DND-41 (cell line): ENCODE results near the gene KNTC1.

ENCODE experiments used
- ATAC-seq: fragments of 200-7000 bp; cut with Tn5 transposase; 3 replicates; pipeline ENCODE4 v1.9.1; 2021; ENCODE audit warnings: low read depth; ENCODE audit not compliant: insufficient read depth
- DNase-seq: peaks from one replicate; pipeline ENCODE4 v3.0.0-alpha.2; 2020
- H2AFZ ChIP-seq: 2 replicates; pipeline ENCODE4 v1.6.0; 2012; ENCODE audit warnings: low read depth, low read length
- H3K27ac ChIP-seq: 2 replicates; pipeline ENCODE4 v1.5.1; 2012; ENCODE audit warnings: low read length, inconsistent platforms
- H3K27me3 ChIP-seq: fragments of 200-600 bp; sonication (generic); 2 replicates; pipeline ENCODE4 v1.6.0; 2012; ENCODE audit warnings: low read length, mild to moderate bottlenecking, inconsistent platforms; ENCODE audit not compliant: insufficient read depth, poor library complexity
- H3K36me3 ChIP-seq: 2 replicates; pipeline ENCODE4 v1.5.1; 2012; ENCODE audit warnings: low read length, inconsistent platforms; ENCODE audit not compliant: insufficient read depth
- H3K4me1 ChIP-seq: 2 replicates; pipeline ENCODE4 v1.5.1; 2012; ENCODE audit warnings: mild to moderate bottlenecking, low read length; ENCODE audit not compliant: insufficient read depth
- H3K4me2 ChIP-seq: 2 replicates; pipeline ENCODE4 v1.6.0; 2012; ENCODE audit warnings: mild to moderate bottlenecking, moderate library complexity, low read length, inconsistent platforms; ENCODE audit not compliant: insufficient read depth
- H3K4me3 ChIP-seq, 2 experiments: fragments of 200-600 bp in 1 of 2; shearing (Covaris generic) in 1 of 2; 2 replicates each; pipeline ENCODE4 v1.5.1; 2012 to 2016; ENCODE audit warnings: inconsistent platforms in 2 of 2, low read length in 2 of 2, mild to moderate bottlenecking in 2 of 2, low read depth in 1 of 2, moderate library complexity in 1 of 2
- H3K79me2 ChIP-seq: 2 replicates; pipeline ENCODE4 v1.6.0; 2012; ENCODE audit warnings: low read length, inconsistent platforms; ENCODE audit not compliant: insufficient read depth
- H3K9ac ChIP-seq: 2 replicates; pipeline ENCODE4 v1.6.0; 2012; ENCODE audit warnings: low read depth, mild to moderate bottlenecking, inconsistent platforms, low read length, moderate library complexity
- H3K9me3 ChIP-seq: 2 replicates; pipeline ENCODE4 v1.5.1; 2012; ENCODE audit warnings: low read length, moderate library complexity, mild to moderate bottlenecking, inconsistent platforms; ENCODE audit not compliant: insufficient read depth, severe bottlenecking
- H4K20me1 ChIP-seq: 2 replicates; pipeline ENCODE4 v1.6.0; 2012; ENCODE audit warnings: low read length; ENCODE audit not compliant: insufficient read depth
- EZH2 ChIP-seq: IDR thresholded peaks from 3 replicates; pipeline ENCODE4 v1.6.1; 2012; ENCODE audit warnings: borderline replicate concordance, low read depth, mild to moderate bottlenecking, moderate library complexity, low read length, inconsistent platforms; ENCODE audit not compliant: severe bottlenecking
- TF ChIP-seq, protein P1 (sequence below): IDR thresholded peaks from 2 replicates; pipeline ENCODE4 v1.5.1; 2012; ENCODE audit warnings: borderline replicate concordance, low read length, moderate library complexity, mild to moderate bottlenecking; ENCODE audit not compliant: poor library complexity, severe bottlenecking; ENCODE audit errors: extremely low read depth

The KNTC1 gene

DNA sequence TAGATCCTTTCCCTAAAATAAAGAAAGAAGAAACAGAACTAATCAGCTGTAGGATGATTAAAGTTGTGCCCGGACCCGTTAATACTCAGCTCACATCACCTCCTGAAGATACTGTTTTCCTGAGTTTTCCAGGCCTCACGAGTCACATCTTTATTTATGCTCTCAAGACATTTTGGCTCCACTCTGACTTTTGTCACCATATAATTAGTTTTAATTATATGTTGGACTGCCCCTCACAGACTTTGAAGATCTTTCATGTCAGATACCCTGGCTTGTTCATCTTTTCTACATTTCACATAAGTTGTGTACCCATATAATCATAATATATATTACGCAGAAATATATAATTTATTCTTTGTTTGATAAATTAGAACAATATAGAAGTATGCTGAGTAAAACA is 88.7 kb downstream of the KNTC1 start:
- Histone ChIP-seq H3K9ac (no peak overlapping the region), H3K27ac (no peak overlapping the region), H3K4me1 (no peaks in the 10 kb centered on the region), H4K20me1 (no peaks in the 10 kb centered on the region), H3K79me2 (no peaks in the 10 kb centered on the region), H2AFZ (no peak overlapping the region), H3K4me3 (no peak overlapping the region), H3K27me3 (no peaks in the 10 kb centered on the region), H3K9me3 (no peaks in the 10 kb centered on the region), H3K4me2 (no peak overlapping the region), H3K36me3 (peaks cover 93% of the 10 kb centered on the region)
- ATAC-seq (no peak), DNase-seq (no peak)
- no peak for TF ChIP-seq EZH2

DNA sequence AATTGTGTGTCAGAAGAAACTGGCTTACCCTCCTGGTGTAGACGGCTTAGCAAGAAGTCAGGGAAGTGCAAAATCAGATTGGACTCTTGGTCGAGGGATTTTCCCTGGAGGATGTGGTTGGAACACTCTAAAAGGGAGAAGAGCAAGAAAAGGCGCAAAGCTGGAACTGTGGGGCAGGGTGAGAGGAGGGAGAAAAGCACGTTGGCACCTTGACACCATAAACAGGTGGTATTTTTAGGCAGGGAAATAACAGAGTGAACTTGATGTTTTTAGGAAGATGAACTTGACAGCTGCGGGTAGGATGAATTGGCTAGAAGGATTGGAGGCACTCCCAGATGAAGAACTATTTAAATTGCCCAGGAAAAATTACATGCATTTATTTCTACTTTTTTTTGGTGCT is 108.4 kb downstream of the KNTC1 start:
- DNase-seq, result no peak
- Histone ChIP-seq H3K9me3 (no peaks in the 10 kb centered on the region), H3K9ac (no peak overlapping the region), H3K4me2 (no peak overlapping the region), H2AFZ (no peak overlapping the region), H3K27me3 (no peaks in the 10 kb centered on the region), H3K4me1 (no peaks in the 10 kb centered on the region), H3K4me3 (no peak overlapping the region), H3K27ac (no peak overlapping the region), H3K79me2 (no peaks in the 10 kb centered on the region), H4K20me1 (no peaks in the 10 kb centered on the region), H3K36me3 (peaks cover 45% of the 10 kb centered on the region)
- no peak for TF ChIP-seq EZH2
- TF ChIP-seq, protein P1, sequence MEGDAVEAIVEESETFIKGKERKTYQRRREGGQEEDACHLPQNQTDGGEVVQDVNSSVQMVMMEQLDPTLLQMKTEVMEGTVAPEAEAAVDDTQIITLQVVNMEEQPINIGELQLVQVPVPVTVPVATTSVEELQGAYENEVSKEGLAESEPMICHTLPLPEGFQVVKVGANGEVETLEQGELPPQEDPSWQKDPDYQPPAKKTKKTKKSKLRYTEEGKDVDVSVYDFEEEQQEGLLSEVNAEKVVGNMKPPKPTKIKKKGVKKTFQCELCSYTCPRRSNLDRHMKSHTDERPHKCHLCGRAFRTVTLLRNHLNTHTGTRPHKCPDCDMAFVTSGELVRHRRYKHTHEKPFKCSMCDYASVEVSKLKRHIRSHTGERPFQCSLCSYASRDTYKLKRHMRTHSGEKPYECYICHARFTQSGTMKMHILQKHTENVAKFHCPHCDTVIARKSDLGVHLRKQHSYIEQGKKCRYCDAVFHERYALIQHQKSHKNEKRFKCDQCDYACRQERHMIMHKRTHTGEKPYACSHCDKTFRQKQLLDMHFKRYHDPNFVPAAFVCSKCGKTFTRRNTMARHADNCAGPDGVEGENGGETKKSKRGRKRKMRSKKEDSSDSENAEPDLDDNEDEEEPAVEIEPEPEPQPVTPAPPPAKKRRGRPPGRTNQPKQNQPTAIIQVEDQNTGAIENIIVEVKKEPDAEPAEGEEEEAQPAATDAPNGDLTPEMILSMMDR, result no peak
- no peak for ATAC-seq

- no peak overlapping the region for H2AFZ ChIP-seq
- ATAC-seq (no peak), DNase-seq (no peak)
- no peaks in the 10 kb centered on the region for H3K36me3 ChIP-seq
- no peaks in the 10 kb centered on the region for H3K4me1 ChIP-seq
- no peak overlapping the region for H3K4me2 ChIP-seq
- H3K27me3 ChIP-seq, result no peaks in the 10 kb centered on the region
- no peak overlapping the region for H3K9ac ChIP-seq
- no peaks in the 10 kb centered on the region for H4K20me1 ChIP-seq
- no peak overlapping the region for H3K27ac ChIP-seq
- no peaks in the 10 kb centered on the region for H3K9me3 ChIP-seq
- H3K79me2 ChIP-seq, result no peaks in the 10 kb centered on the region
- H3K4me3 ChIP-seq, result no peak overlapping the region
- no peak for TF ChIP-seq EZH2
- TF ChIP-seq, protein P1, result no peak
Observed at GRCh38 chr12:122643207-122643805, 116.3 kb downstream of the KNTC1 start.

DNA sequence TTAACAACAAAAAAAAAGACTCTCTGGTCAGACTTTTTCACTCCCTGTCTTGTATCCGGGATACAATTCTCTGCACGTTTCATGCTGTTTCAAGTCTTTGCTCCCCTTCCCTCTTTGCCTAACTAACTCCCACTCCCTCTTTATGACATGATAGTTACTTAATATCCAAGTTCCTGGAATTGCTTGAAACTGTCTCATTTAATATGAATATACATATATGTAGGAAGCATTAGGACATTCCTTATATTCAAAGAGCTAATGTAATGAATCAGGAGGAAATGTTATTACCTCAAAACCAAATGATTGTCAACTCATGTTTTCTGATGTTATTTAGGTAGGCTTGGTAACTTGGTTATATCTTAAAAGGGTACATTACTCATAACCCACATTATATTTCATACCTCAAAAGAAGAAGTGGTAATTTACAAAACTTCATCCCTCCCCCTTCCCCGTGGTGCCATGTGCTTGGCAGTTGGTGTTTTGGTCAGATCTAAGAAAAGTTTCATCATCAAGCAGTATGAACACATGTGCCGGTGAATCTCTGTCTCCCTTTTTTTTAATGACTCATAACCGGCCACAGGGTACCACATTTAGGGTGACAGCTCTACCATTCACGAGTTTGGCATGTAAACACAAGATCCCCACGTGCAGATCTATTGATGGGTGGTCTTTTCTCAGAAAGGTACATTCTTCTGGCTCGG is 119.6 kb downstream of the KNTC1 start:
- H2AFZ ChIP-seq, result no peak overlapping the region
- no peaks in the 10 kb centered on the region for H3K9me3 ChIP-seq
- no peak overlapping the region for H3K27ac ChIP-seq
- no peak for TF ChIP-seq EZH2
- no peak overlapping the region for H3K4me3 ChIP-seq
- H3K36me3 ChIP-seq, result no peaks in the 10 kb centered on the region
- H3K4me1 ChIP-seq, result no peaks in the 10 kb centered on the region
- DNase-seq (peak; percentile 28), ATAC-seq (peak; percentile 61)
- H3K79me2 ChIP-seq, result no peaks in the 10 kb centered on the region
- H3K4me2 ChIP-seq, result no peak overlapping the region
- H4K20me1 ChIP-seq, result no peaks in the 10 kb centered on the region
- no peak overlapping the region for H3K9ac ChIP-seq
- no peaks in the 10 kb centered on the region for H3K27me3 ChIP-seq
